A673 (cell line): Measurements from ENCODE around the gene ENKD1. TPM values are rescaled to one million over a fixed set of nuclear protein-coding genes. Genes with fewer than 3 reads are reported as not detected.
A peak's percentile ranks its signal among the peaks of the same experiment; 100 is the strongest.

Experiments
- BruUV-seq: library from RNA; stranded (reverse); fragments of 400-500 nt; replicated peaks from 2 replicates; lab custom pipeline; 2021; lab: Mats Ljungman, UMichigan
- CTCF ChIA-PET: fragments of 300-600 bp; sonication (Branson Sonifier 250); formaldehyde crosslinking; loops from one replicate; lab custom pipeline; 2022; ENCODE audit warnings: antibody characterized with exemption; lab: Charles Lee
- POLR2A ChIA-PET: fragments of 300-600 bp; sonication (Branson Sonifier 250); formaldehyde crosslinking; loops from one replicate; lab custom pipeline; 2022; ENCODE audit warnings: antibody characterized with exemption; ENCODE audit not compliant: low non-redundant PET; lab: Charles Lee
- DNase-seq: peaks from one replicate; pipeline ENCODE4 v3.0.0-alpha.2; 2015; ENCODE audit warnings: low spot score
- H3K27ac ChIP-seq: fragments of 200-600 bp; sonication (generic); 2 replicates; pipeline ENCODE4 v1.5.1; 2016; ENCODE audit warnings: mixed run types, low read depth, mild to moderate bottlenecking, mixed read lengths, antibody characterized with exemption, low read length; ENCODE audit not compliant: poor library complexity, severe bottlenecking
- H3K27me3 ChIP-seq: fragments of 200-600 bp; sonication (generic); replicated peaks from 2 replicates; pipeline ENCODE4 v1.6.1; 2017; ENCODE audit warnings: mixed run types, low read depth, mild to moderate bottlenecking, mixed read lengths, antibody characterized with exemption, low read length; ENCODE audit not compliant: insufficient read depth, poor library complexity
- H3K36me3 ChIP-seq: fragments of 200-600 bp; sonication (generic); 2 replicates; pipeline ENCODE4 v1.6.1; 2016; ENCODE audit warnings: mixed run types, mild to moderate bottlenecking, mixed read lengths, antibody characterized with exemption, low read length; ENCODE audit not compliant: insufficient read depth, poor library complexity, severe bottlenecking
- H3K4me1 ChIP-seq: fragments of 200-600 bp; sonication (generic); 2 replicates; pipeline ENCODE4 v1.6.1; 2017; ENCODE audit warnings: mixed run types, mild to moderate bottlenecking, mixed read lengths, antibody characterized with exemption, low read length; ENCODE audit not compliant: insufficient read depth, poor library complexity, severe bottlenecking
- H3K4me3 ChIP-seq: fragments of 200-600 bp; sonication (generic); 2 replicates; pipeline ENCODE4 v1.5.1; 2016; ENCODE audit warnings: low read depth, mixed run types, mild to moderate bottlenecking, mixed read lengths, low read length; ENCODE audit not compliant: poor library complexity, severe bottlenecking
- H3K9me3 ChIP-seq: fragments of 200-600 bp; sonication (generic); 2 replicates; pipeline ENCODE4 v1.6.1; 2016; ENCODE audit warnings: mixed run types, low read depth, mild to moderate bottlenecking, mixed read lengths, antibody characterized with exemption, low read length; ENCODE audit not compliant: poor library complexity, severe bottlenecking
- CTCF ChIP-seq: fragments of 300-800, 200-600 bp; sonication (generic); conservative IDR thresholded peaks from 2 replicates; pipeline ENCODE4 v1.5.1; 2017; ENCODE audit warnings: low read depth, mild to moderate bottlenecking, antibody characterized with exemption, low read length, moderate library complexity, mixed read lengths
- EZH2 ChIP-seq: fragments of 200-600 bp; sonication (generic); IDR thresholded peaks from 2 replicates; pipeline ENCODE4 v1.6.1; 2017; ENCODE audit warnings: borderline replicate concordance, low read depth, mild to moderate bottlenecking, mixed read lengths, antibody characterized with exemption, low read length; ENCODE audit not compliant: poor library complexity, severe bottlenecking
- intact Hi-C: fragments of 100-400 bp; cut with micrococcal nuclease; formaldehyde crosslinking; loops from one replicate; pipeline ENCODE4 v1.10.0; 2022; ENCODE audit not compliant: unreplicated experiment
- total RNA-seq: library from RNA; stranded (reverse); gene quantifications from 2 replicates; pipeline ENCODE4 v1.2.3, GENCODE V29; 2021

ENKD1 gene
- total RNA-seq, 1 experiment from 2014 or later: 8.5 TPM

GRCh38 chr16:67647681-67648080 is 18.9 kb downstream of the ENKD1 start:
- Histone ChIP-seq H3K36me3 (no peaks in the 10 kb centered on the region), H3K4me1 (no peaks in the 10 kb centered on the region), H3K27me3 (peaks cover 49% of the 10 kb centered on the region), H3K4me3 (no peak overlapping the region), H3K9me3 (no peaks in the 10 kb centered on the region), H3K27ac (no peak overlapping the region)
- POLR2A ChIA-PET: interaction anchor here (0.7 kb wide), 1 partner anchor 63 kb away, joined by 4 read pairs; no protein-coding TSS in a partner anchor
- no peak for TF ChIP-seq CTCF
- no peak for TF ChIP-seq EZH2
- CTCF ChIA-PET: interaction anchor here (0.6 to 1.4 kb wide), 3 partner anchors 19 to 126 kb away, joined by 3 to 6 read pairs (median 3); no protein-coding TSS in a partner anchor
- BruUV-seq: no TSS peak
- intact Hi-C loops: no loop called here
- no peak for DNase-seq

GRCh38 chr16:67647111-67647651 is 19.4 kb downstream of the ENKD1 start:
- BruUV-seq: no TSS peak

GRCh38 chr16:67645397-67646121 is 21.0 kb downstream of the ENKD1 start:
- Histone ChIP-seq H3K4me1 (no peaks in the 10 kb centered on the region), H3K9me3 (no peaks in the 10 kb centered on the region), H3K4me3 (peak overlapping the region; percentile 45), H3K27me3 (peaks cover 40% of the 10 kb centered on the region), H3K36me3 (no peaks in the 10 kb centered on the region), H3K27ac (no peak overlapping the region)
- intact Hi-C loops: no loop called here
- TF ChIP-seq CTCF (no peak), EZH2 (no peak)
- no TSS peak for BruUV-seq
- DNase-seq: no peak
- ChIA-PET POLR2A (interaction anchor here (0.7 kb wide), 1 partner anchor 84 kb away, joined by 4 read pairs; no protein-coding TSS in a partner anchor), CTCF (interaction anchor here (2.5 to 2.7 kb wide), 2 partner anchors 98 to 124 kb away, joined by 12 to 17 read pairs; no protein-coding TSS in a partner anchor)

More at GRCh38 chr16:67647111-67647651, 19.4 kb downstream of the ENKD1 start:
- Histone ChIP-seq H3K27me3 (peaks cover 47% of the 10 kb centered on the region), H3K9me3 (no peaks in the 10 kb centered on the region), H3K27ac (no peak overlapping the region), H3K4me3 (no peak overlapping the region), H3K4me1 (no peaks in the 10 kb centered on the region), H3K36me3 (no peaks in the 10 kb centered on the region)
- ChIA-PET CTCF (interaction anchor here (0.6 to 1.4 kb wide), 3 partner anchors 18 to 126 kb away, joined by 3 to 6 read pairs (median 3); no protein-coding TSS in a partner anchor), POLR2A (no interaction called here)
- TF ChIP-seq CTCF: no peak
- no peak for DNase-seq
- intact Hi-C loops: no loop called here
